8988T (cell line): Measurements from ENCODE around the gene RECQL5.
"Not testable (repeated sequence)": the region's sequence is repeated elsewhere in the genome, so short reads cannot be mapped to it uniquely, and the experiment has no call there.

Source experiments
- DNase-seq: peaks from one replicate; pipeline ENCODE4 v3.0.0; 2011

Gene RECQL5

GRCh38 chr17:75589919-75590303, 77.0 kb downstream of the RECQL5 start:
- no peak for DNase-seq

- peak; percentile 97 for DNase-seq
These were observed 77.7 kb downstream of the RECQL5 start for GRCh38 chr17:75589012-75589918.

- DNase-seq: no peak
These were observed 78.3 kb downstream of the RECQL5 start for GRCh38 chr17:75588596-75589011.

GRCh38 chr17:75587675-75588595, 79.0 kb downstream of the RECQL5 start, which contains the start of gene MYO15B:
TSS of gene MYO15B (plus strand) at chr17:75587800. CDS start at chr17:75588058, 258 bp downstream.
- DNase-seq: no peak

- no peak for DNase-seq
These were observed 82.1 kb downstream of the RECQL5 start for GRCh38 chr17:75584849-75585175.

- DNase-seq: not testable (repeated sequence)
These were observed 83.8 kb downstream of the RECQL5 start for GRCh38 chr17:75583197-75583596.

GRCh38 chr17:75581121-75581725, 85.7 kb downstream of the RECQL5 start:
- not testable (repeated sequence) for DNase-seq
